Liver (tissue), 9 donors: Measurements from ENCODE around the gene NRSN2. TPM values are rescaled to one million over a fixed set of nuclear protein-coding genes. Genes with fewer than 3 reads are reported as not detected.

Source experiments
- DNase-seq: peaks from one replicate; pipeline ENCODE4 v3.0.0-alpha.2; 2017; ENCODE audit warnings: low spot score
- H3K27ac ChIP-seq, 2 donors: one replicate each; pipeline ENCODE4 v1.7.0; 2013; ENCODE audit warnings: inconsistent platforms in 2 of 2, low read length in 2 of 2, control low read depth in 1 of 2, low read depth in 1 of 2, mild to moderate bottlenecking in 1 of 2
- H3K27me3 ChIP-seq, 4 donors: one replicate each; pipeline versions ENCODE4 v1.6.1 to v1.7.0; 2013; ENCODE audit warnings: low read length in 3 of 4, inconsistent platforms in 1 of 4, mild to moderate bottlenecking in 1 of 4, moderate library complexity in 1 of 4; ENCODE audit not compliant: control insufficient read depth in 4 of 4, insufficient read depth in 4 of 4
- H3K36me3 ChIP-seq, 4 donors: one replicate each; pipeline versions ENCODE4 v1.6.1 to v1.7.0; 2013; ENCODE audit warnings: low read length in 3 of 4, mild to moderate bottlenecking in 3 of 4, low read depth in 1 of 4, moderate library complexity in 1 of 4; ENCODE audit not compliant: control insufficient read depth in 4 of 4, insufficient read depth in 3 of 4
- H3K4me1 ChIP-seq, 4 donors: one replicate each; pipeline versions ENCODE4 v1.6.1 to v1.7.0; 2013; ENCODE audit warnings: low read length in 3 of 4, mild to moderate bottlenecking in 3 of 4, moderate library complexity in 1 of 4; ENCODE audit not compliant: control insufficient read depth in 4 of 4, insufficient read depth in 4 of 4
- H3K4me3 ChIP-seq, 3 donors: one replicate each; pipeline versions ENCODE4 v1.6.1 to v1.7.0; 2013; ENCODE audit warnings: low read length in 3 of 3, control low read depth in 1 of 3, low read depth in 1 of 3, mild to moderate bottlenecking in 1 of 3
- H3K9ac ChIP-seq, 2 donors: one replicate each; pipeline ENCODE4 v1.7.0; 2013; ENCODE audit warnings: low read length in 2 of 2, mild to moderate bottlenecking in 2 of 2, moderate library complexity in 2 of 2, control low read depth in 1 of 2, low read depth in 1 of 2
- H3K9me3 ChIP-seq, 4 donors: one replicate each; pipeline versions ENCODE4 v1.6.1 to v1.7.0; 2013; ENCODE audit warnings: low read length in 3 of 4; ENCODE audit not compliant: control insufficient read depth in 4 of 4
- ATF3 ChIP-seq: IDR thresholded peaks from 2 replicates; pipeline ENCODE4 v1.6.1; 2016; ENCODE audit warnings: antibody characterized with exemption
- FOXA1 ChIP-seq: IDR thresholded peaks from 2 replicates; pipeline ENCODE4 v1.6.1; 2016; ENCODE audit warnings: antibody characterized with exemption
- HNF4A ChIP-seq, 2 donors: conservative IDR thresholded peaks; 2 replicates each; pipeline ENCODE4 v1.6.1; 2016; ENCODE audit warnings: antibody characterized with exemption in 2 of 2, mild to moderate bottlenecking in 2 of 2
- HNF4G ChIP-seq: IDR thresholded peaks from 2 replicates; pipeline ENCODE4 v1.6.1; 2016; ENCODE audit warnings: antibody characterized with exemption
- JUND ChIP-seq, 2 donors: IDR thresholded peaks; 2 replicates each; pipeline ENCODE4 v1.6.1; 2016; ENCODE audit warnings: antibody characterized with exemption in 2 of 2
- NR2F2 ChIP-seq: IDR thresholded peaks from 2 replicates; pipeline ENCODE4 v1.6.1; 2016; ENCODE audit warnings: antibody characterized with exemption
- RAD21 ChIP-seq, 2 donors: IDR thresholded peaks; 2 replicates each; pipeline ENCODE4 v1.6.1; 2016; ENCODE audit warnings: antibody characterized with exemption in 2 of 2, mild to moderate bottlenecking in 2 of 2
- RXRA ChIP-seq, 2 donors: IDR thresholded peaks; 2 replicates each; pipeline ENCODE4 v1.6.1; 2017 to 2018; ENCODE audit warnings: antibody characterized with exemption in 2 of 2, mild to moderate bottlenecking in 1 of 2
- TAF1 ChIP-seq: conservative IDR thresholded peaks from 2 replicates; pipeline ENCODE4 v1.6.1; 2016; ENCODE audit warnings: antibody characterized with exemption, mild to moderate bottlenecking
- YY1 ChIP-seq: IDR thresholded peaks from 2 replicates; pipeline ENCODE4 v1.6.1; 2016; ENCODE audit warnings: antibody characterized with exemption, mild to moderate bottlenecking
- ZBTB33 ChIP-seq: IDR thresholded peaks from 2 replicates; pipeline ENCODE4 v1.6.1; 2016; ENCODE audit warnings: antibody characterized with exemption
- WGBS: extraction: QIAGEN DNeasy Blood & Tissue Kit; methylation state at CpG from one replicate; pipeline ENCODE4 v1.1.7; 2013; 5-methylcytosine and 5-hydroxymethylcytosine counted together
- polyA plus RNA-seq, 2 donors: library from polyadenylated mRNA; stranded (reverse) in 1 of 2; unstranded in 1 of 2; fragments of 200-250 nt in 1 of 2; fragments of >200 nt in 1 of 2; fragmentation: Nextera tagmentation in 1 of 2; extraction: Ambion mirVana in 1 of 2; gene quantifications; one replicate each; pipeline versions ENCODE4 v1.2.1 to v1.2.3, GENCODE V29; 2013 to 2015
- total RNA-seq, 2 donors: library from RNA; depleted of rRNA; stranded (reverse); fragments of >200 nt; gene quantifications; one replicate each; pipeline ENCODE4 v1.2.3, GENCODE V29; 2014
- TF ChIP-seq, protein P1 (sequence below): IDR thresholded peaks from 2 replicates; pipeline ENCODE4 v1.6.1; 2016; ENCODE audit warnings: antibody characterized with exemption, mild to moderate bottlenecking
- donor health status: healthy.
- donor health status: healthy.
- donor health status: healthy.
- donor health status: healthy.
- donor health status: healthy.

NRSN2 gene
- total and polyA plus RNA-seq, 4 donors: 1.9 to 12.0 (median 4.7) TPM

GRCh38 chr20:312866-313265 is 34.0 kb upstream of the NRSN2 start:
- no peak overlapping the region for H3K4me3 ChIP-seq
- WGBS: 57% methylated on average over 1 of the region's 1 CpG
- no peaks in the 10 kb centered on the region for H3K36me3 ChIP-seq
- no peaks in the 10 kb centered on the region for H3K27me3 ChIP-seq
- no peaks in the 10 kb centered on the region for H3K4me1 ChIP-seq
- no peaks in the 10 kb centered on the region for H3K9me3 ChIP-seq
- DNase-seq: no peak
- TF ChIP-seq JUND (IDR thresholded peaks at IDR 0.05) (no peak), ATF3 (no peak), RXRA (IDR thresholded peaks at IDR 0.05) (no peak), TAF1 (no peak), FOXA1 (no peak), YY1 (no peak), HNF4G (no peak), HNF4A (conservative IDR thresholded peaks at IDR 0.05) (no peak)
- TF ChIP-seq, protein P1, sequence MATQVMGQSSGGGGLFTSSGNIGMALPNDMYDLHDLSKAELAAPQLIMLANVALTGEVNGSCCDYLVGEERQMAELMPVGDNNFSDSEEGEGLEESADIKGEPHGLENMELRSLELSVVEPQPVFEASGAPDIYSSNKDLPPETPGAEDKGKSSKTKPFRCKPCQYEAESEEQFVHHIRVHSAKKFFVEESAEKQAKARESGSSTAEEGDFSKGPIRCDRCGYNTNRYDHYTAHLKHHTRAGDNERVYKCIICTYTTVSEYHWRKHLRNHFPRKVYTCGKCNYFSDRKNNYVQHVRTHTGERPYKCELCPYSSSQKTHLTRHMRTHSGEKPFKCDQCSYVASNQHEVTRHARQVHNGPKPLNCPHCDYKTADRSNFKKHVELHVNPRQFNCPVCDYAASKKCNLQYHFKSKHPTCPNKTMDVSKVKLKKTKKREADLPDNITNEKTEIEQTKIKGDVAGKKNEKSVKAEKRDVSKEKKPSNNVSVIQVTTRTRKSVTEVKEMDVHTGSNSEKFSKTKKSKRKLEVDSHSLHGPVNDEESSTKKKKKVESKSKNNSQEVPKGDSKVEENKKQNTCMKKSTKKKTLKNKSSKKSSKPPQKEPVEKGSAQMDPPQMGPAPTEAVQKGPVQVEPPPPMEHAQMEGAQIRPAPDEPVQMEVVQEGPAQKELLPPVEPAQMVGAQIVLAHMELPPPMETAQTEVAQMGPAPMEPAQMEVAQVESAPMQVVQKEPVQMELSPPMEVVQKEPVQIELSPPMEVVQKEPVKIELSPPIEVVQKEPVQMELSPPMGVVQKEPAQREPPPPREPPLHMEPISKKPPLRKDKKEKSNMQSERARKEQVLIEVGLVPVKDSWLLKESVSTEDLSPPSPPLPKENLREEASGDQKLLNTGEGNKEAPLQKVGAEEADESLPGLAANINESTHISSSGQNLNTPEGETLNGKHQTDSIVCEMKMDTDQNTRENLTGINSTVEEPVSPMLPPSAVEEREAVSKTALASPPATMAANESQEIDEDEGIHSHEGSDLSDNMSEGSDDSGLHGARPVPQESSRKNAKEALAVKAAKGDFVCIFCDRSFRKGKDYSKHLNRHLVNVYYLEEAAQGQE: no peak
- H3K9ac ChIP-seq: no peak overlapping the region
- no peak overlapping the region for H3K27ac ChIP-seq

DNA sequence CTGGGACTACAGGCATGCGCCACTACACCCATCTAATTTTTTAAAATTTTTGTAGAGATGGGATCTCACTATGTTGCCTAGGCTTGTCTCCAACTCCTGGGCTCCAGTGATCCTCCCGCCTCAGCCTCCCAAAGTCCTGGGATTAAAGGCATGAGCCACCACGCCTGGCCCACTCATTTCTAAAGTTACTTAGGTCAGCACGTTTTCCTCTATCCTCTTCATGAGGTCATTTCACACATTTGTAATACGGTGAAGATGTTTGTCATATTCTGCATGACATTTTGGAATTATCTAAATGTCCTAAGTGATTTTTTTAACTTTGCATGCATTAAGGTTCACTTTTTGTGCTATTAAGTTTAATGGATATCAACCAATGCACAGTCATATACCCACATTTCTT is 33.5 kb upstream of the NRSN2 start:
- H3K36me3 ChIP-seq: no peaks in the 10 kb centered on the region
- H3K9ac ChIP-seq: no peak overlapping the region
- no peak overlapping the region for H3K27ac ChIP-seq
- no peaks in the 10 kb centered on the region for H3K4me1 ChIP-seq
- H3K4me3 ChIP-seq: no peak overlapping the region
- WGBS: 87% methylated on average over 5 of the region's 5 CpGs
- no peaks in the 10 kb centered on the region for H3K27me3 ChIP-seq
- TF ChIP-seq HNF4A (conservative IDR thresholded peaks at IDR 0.05): no peak
- TF ChIP-seq YY1: no peak
- TF ChIP-seq NR2F2: no peak
- no peak for TF ChIP-seq TAF1
- no peak for DNase-seq
- no peaks in the 10 kb centered on the region for H3K9me3 ChIP-seq

DNA sequence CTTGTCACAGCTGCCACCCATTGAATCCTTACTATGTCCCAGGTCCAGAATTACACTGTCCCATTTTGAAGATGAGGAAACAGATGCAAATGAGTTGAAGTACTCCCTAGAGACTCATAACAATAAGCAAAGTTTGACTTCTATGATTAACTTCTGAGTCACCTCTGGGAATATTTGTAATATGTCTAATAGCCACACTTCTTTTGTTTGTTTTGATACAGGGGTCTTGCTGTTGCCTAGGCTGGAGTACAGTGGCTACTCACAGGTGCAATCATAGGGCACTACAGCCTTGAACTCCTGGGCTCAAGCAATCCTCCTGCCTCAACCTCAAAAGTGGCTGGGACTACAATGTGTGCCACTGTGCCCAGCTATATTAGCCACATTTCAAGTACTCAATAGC is 33.0 kb upstream of the NRSN2 start:
- Histone ChIP-seq H3K27me3 (no peaks in the 10 kb centered on the region), H3K27ac (no peak overlapping the region), H3K9ac (no peak overlapping the region), H3K4me3 (no peak overlapping the region), H3K9me3 (no peaks in the 10 kb centered on the region), H3K4me1 (no peaks in the 10 kb centered on the region), H3K36me3 (no peaks in the 10 kb centered on the region)
- DNase-seq: no peak
- TF ChIP-seq RAD21 (IDR thresholded peaks at IDR 0.05): no peak
- no peak for TF ChIP-seq ZBTB33
